ENCODE data around the gene KIF18A. TPM values are rescaled to one million over a fixed set of nuclear protein-coding genes. Genes with fewer than 3 reads are reported as not detected.

Gene KIF18A
- total and polyA plus RNA-seq, 2 experiments from 2014 or later = 4.9 to 16.1 TPM

- H3K36me3 ChIP-seq = no peaks in the 10 kb centered on the region
- no peaks in the 10 kb centered on the region for H3K9me3 ChIP-seq (ENCODE audit: low read depth)
- TF ChIP-seq, protein P1, sequence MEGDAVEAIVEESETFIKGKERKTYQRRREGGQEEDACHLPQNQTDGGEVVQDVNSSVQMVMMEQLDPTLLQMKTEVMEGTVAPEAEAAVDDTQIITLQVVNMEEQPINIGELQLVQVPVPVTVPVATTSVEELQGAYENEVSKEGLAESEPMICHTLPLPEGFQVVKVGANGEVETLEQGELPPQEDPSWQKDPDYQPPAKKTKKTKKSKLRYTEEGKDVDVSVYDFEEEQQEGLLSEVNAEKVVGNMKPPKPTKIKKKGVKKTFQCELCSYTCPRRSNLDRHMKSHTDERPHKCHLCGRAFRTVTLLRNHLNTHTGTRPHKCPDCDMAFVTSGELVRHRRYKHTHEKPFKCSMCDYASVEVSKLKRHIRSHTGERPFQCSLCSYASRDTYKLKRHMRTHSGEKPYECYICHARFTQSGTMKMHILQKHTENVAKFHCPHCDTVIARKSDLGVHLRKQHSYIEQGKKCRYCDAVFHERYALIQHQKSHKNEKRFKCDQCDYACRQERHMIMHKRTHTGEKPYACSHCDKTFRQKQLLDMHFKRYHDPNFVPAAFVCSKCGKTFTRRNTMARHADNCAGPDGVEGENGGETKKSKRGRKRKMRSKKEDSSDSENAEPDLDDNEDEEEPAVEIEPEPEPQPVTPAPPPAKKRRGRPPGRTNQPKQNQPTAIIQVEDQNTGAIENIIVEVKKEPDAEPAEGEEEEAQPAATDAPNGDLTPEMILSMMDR (IDR thresholded peaks at IDR 0.05; ENCODE audit: low read depth, low read length) = no peak
- peak in 1 of 2 donors; percentile 28 for DNase-seq (ENCODE audit: low read depth in 1 of 2, low spot score in 1 of 2)
- no peaks in the 10 kb centered on the region for H3K27me3 ChIP-seq
- H3K27ac ChIP-seq = no peak overlapping the region
- H3K4me3 ChIP-seq = no peak overlapping the region
- H3K4me1 ChIP-seq (ENCODE audit: low read depth) = no peaks in the 10 kb centered on the region
Measured at GRCh38 chr11:28133146-28133545, 25.2 kb upstream of the KIF18A start.

- H3K27me3 ChIP-seq = no peaks in the 10 kb centered on the region
- H3K9me3 ChIP-seq (ENCODE audit: low read depth) = no peaks in the 10 kb centered on the region
- TF ChIP-seq, protein P1 (IDR thresholded peaks at IDR 0.05; ENCODE audit: low read depth, low read length) = no peak
- no peaks in the 10 kb centered on the region for H3K36me3 ChIP-seq
- no peak for DNase-seq (ENCODE audit: low read depth in 1 of 2, low spot score in 1 of 2)
- H3K4me1 ChIP-seq (ENCODE audit: low read depth) = no peaks in the 10 kb centered on the region
- H3K27ac ChIP-seq = no peak overlapping the region
- H3K4me3 ChIP-seq = no peak overlapping the region
Measured at GRCh38 chr11:28132548-28132947, 24.6 kb upstream of the KIF18A start.

GRCh38 chr11:28123151-28123581 lies 15.2 kb upstream of the KIF18A start:
- Histone ChIP-seq H3K4me1 (ENCODE audit: low read depth) (no peaks in the 10 kb centered on the region), H3K27me3 (no peaks in the 10 kb centered on the region), H3K4me3 (no peak overlapping the region), H3K27ac (no peak overlapping the region), H3K9me3 (ENCODE audit: low read depth) (no peaks in the 10 kb centered on the region), H3K36me3 (peaks cover 9% of the 10 kb centered on the region)
- no peak for DNase-seq (ENCODE audit: low read depth in 1 of 2, low spot score in 1 of 2)
- TF ChIP-seq, protein P1 (IDR thresholded peaks at IDR 0.05; ENCODE audit: low read depth, low read length) = no peak

DNA sequence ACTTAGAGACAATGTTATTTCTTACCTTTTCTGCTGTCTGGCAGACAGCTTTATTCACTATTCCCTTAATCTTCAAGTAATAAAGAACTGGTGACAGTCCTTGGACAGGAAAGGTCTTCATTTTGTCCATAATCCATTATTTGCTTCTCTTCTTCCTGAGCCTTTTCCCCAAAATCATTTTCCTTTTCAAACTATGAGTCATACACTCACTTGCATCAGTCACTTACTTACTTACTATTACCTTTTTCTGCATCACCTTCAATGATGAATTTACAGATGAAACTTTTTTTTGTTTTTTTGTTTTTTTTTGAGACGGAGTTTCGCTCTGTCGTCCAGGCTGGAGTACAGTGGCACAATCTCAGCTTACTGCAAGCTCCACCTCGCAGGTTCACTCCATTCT lies 9.8 kb upstream of the KIF18A start:
- DNase-seq (ENCODE audit: low read depth in 1 of 2, low spot score in 1 of 2) = no peak
- H3K27ac ChIP-seq = no peak overlapping the region

GRCh38 chr11:28114731-28115130 lies 6.8 kb upstream of the KIF18A start:
- no peaks in the 10 kb centered on the region for H3K27me3 ChIP-seq
- H3K9me3 ChIP-seq (ENCODE audit: low read depth) = no peaks in the 10 kb centered on the region
- no peak for DNase-seq (ENCODE audit: low read depth in 1 of 2, low spot score in 1 of 2)
- H3K4me3 ChIP-seq = no peak overlapping the region
- H3K36me3 ChIP-seq = peaks cover 8% of the 10 kb centered on the region
- H3K27ac ChIP-seq = no peak overlapping the region
- peaks cover 9% of the 10 kb centered on the region for H3K4me1 ChIP-seq (ENCODE audit: low read depth)
- TF ChIP-seq, protein P1 (IDR thresholded peaks at IDR 0.05; ENCODE audit: low read depth, low read length) = no peak

More for the DNA sequence above, 9.8 kb upstream of the KIF18A start:
- no peaks in the 10 kb centered on the region for H3K27me3 ChIP-seq
- no peak overlapping the region for H3K4me3 ChIP-seq
- H3K4me1 ChIP-seq (ENCODE audit: low read depth) = no peaks in the 10 kb centered on the region
- TF ChIP-seq, protein P1 (IDR thresholded peaks at IDR 0.05; ENCODE audit: low read depth, low read length) = no peak
- H3K36me3 ChIP-seq = peaks cover 8% of the 10 kb centered on the region
- no peaks in the 10 kb centered on the region for H3K9me3 ChIP-seq (ENCODE audit: low read depth)

- no peak overlapping the region for H3K4me3 ChIP-seq
- peaks cover 7% of the 10 kb centered on the region for H3K36me3 ChIP-seq
- TF ChIP-seq, protein P1 (IDR thresholded peaks at IDR 0.05; ENCODE audit: low read depth, low read length) = no peak
- H3K27me3 ChIP-seq = no peaks in the 10 kb centered on the region
- H3K9me3 ChIP-seq (ENCODE audit: low read depth) = no peaks in the 10 kb centered on the region
- H3K4me1 ChIP-seq (ENCODE audit: low read depth) = peaks cover 15% of the 10 kb centered on the region
- no peak for DNase-seq (ENCODE audit: low read depth in 1 of 2, low spot score in 1 of 2)
- H3K27ac ChIP-seq = no peak overlapping the region
Measured at GRCh38 chr11:28114116-28114515, 6.2 kb upstream of the KIF18A start.

Data from cardiac muscle cell (in vitro differentiated cells and primary cell).